AG04449 (cell line): ENCODE results near the gene CDH1.

Experiments used
- CTCF ChIA-PET: fragments of 350-600 bp; formaldehyde crosslinking; extraction: SDS; loops from one replicate; lab custom pipeline; 2021; ENCODE audit warnings: antibody characterized with exemption; lab: Yijun Ruan, JAX
- POLR2A ChIA-PET: fragments of 400-600, 350-600 bp; formaldehyde crosslinking; extraction: SDS; loops from one replicate; lab custom pipeline; 2020; ENCODE audit warnings: antibody characterized with exemption, inconsistent platforms; lab: Yijun Ruan, JAX
- DNase-seq: peaks from one replicate; pipeline ENCODE4 v3.0.0-alpha.2; 2010; ENCODE audit warnings: low read depth, low spot score
- H3K4me3 ChIP-seq: 2 replicates; pipeline ENCODE4 v1.5.1; 2011; ENCODE audit warnings: low read depth, mild to moderate bottlenecking, control low read depth, low read length
- CTCF ChIP-seq: IDR thresholded peaks from one replicate; pipeline ENCODE4 v1.5.1; 2011; ENCODE audit warnings: mild to moderate bottlenecking, moderate library complexity, low read length, control low read depth, inconsistent platforms; ENCODE audit not compliant: insufficient read depth; ENCODE audit errors: missing control alignments

The CDH1 gene

GRCh38 chr16:68737046-68737729 is at the start of gene CDH1:
Gene CDH1, plus strand, starts transcription at chr16:68737292. Its CDS starts 124 bp downstream, at chr16:68737416.
- no peak for TF ChIP-seq CTCF
- no peak within 1 kb of the TSS for H3K4me3 ChIP-seq
- DNase-seq: no peak
- POLR2A ChIA-PET: no interaction called here
- CTCF ChIA-PET: no interaction called here

GRCh38 chr16:68689921-68690320 is 47.2 kb upstream of the CDH1 start:
- CTCF ChIA-PET: interaction anchor here (1.4 kb wide), 1 partner anchor 17 kb away, joined by 3 read pairs; no protein-coding TSS in a partner anchor
- no peak for DNase-seq
- no peak for TF ChIP-seq CTCF
- no peak overlapping the region for H3K4me3 ChIP-seq
- POLR2A ChIA-PET: no interaction called here

GRCh38 chr16:68695575-68695974 is 41.5 kb upstream of the CDH1 start:
- TF ChIP-seq CTCF: no peak
- POLR2A ChIA-PET: no interaction called here
- no peak for DNase-seq
- CTCF ChIA-PET: no interaction called here
- no peak overlapping the region for H3K4me3 ChIP-seq

- H3K4me3 ChIP-seq: no peak overlapping the region
Observed at GRCh38 chr16:68696514-68696913, 40.6 kb upstream of the CDH1 start.

GRCh38 chr16:68698091-68698490 is 39.0 kb upstream of the CDH1 start:
- ChIA-PET CTCF (interaction anchor here (0.9 to 1.6 kb wide), 4 partner anchors 10 to 150 kb away, joined by 3 to 4 read pairs (median 3); no protein-coding TSS in a partner anchor), POLR2A (no interaction called here)
- no peak overlapping the region for H3K4me3 ChIP-seq
- no peak for DNase-seq
- no peak for TF ChIP-seq CTCF

More at GRCh38 chr16:68696514-68696913, 40.6 kb upstream of the CDH1 start:
- TF ChIP-seq CTCF: no peak
- ChIA-PET CTCF (no interaction called here), POLR2A (no interaction called here)
- no peak for DNase-seq

GRCh38 chr16:68700120-68700519 is 37.0 kb upstream of the CDH1 start:
- DNase-seq: no peak
- POLR2A ChIA-PET: no interaction called here
- no peak overlapping the region for H3K4me3 ChIP-seq
- CTCF ChIA-PET: interaction anchor here (1.0 to 1.4 kb wide), 4 partner anchors 8 to 202 kb away, joined by 3 to 5 read pairs (median 4); no protein-coding TSS in a partner anchor
- no peak for TF ChIP-seq CTCF
